Measurements from ENCODE around the gene NME7. TPM values are rescaled to one million over a fixed set of nuclear protein-coding genes. Genes with fewer than 3 reads are reported as not detected.

Gene NME7
- total and polyA plus RNA-seq, 4 donors: 6.2 to 43.7 (median 18.0) TPM

DNA sequence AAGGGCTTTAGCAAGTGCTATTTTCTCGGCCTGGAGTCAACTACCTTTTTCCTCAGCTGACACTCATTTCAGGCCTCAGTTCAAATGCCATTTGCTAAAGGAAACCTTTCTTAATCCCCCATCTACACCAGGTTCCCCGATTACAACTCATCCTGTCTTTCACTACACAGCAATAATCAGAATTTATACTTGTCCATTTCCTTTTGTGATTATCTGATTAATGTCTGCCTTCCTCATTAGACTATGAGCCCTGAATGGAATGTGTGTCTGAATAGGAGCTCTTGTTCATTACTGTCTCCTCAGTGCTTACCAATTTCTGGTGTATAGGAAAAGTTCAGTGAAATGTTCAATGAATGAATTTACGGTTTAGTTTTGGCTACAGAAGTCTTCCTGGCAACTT, 224.3 kb downstream of the NME7 start:
- H3K4me1 ChIP-seq (ENCODE audit: control insufficient read depth in 5 of 5, insufficient read depth in 5 of 5, low read length in 5 of 5): no peaks in the 10 kb centered on the region
- no peak overlapping the region for H3K9ac ChIP-seq (ENCODE audit: insufficient read depth in 1 of 2, low read length in 2 of 2)
- H3K27ac ChIP-seq (ENCODE audit: low read depth in 1 of 2, low read length in 1 of 2): no peak overlapping the region
- 74 to 86% methylated on average over 3 of the region's 3 CpGs for WGBS, 2 donors
- no peak for DNase-seq
- no peaks in the 10 kb centered on the region for H3K27me3 ChIP-seq (ENCODE audit: control insufficient read depth in 3 of 3, insufficient read depth in 3 of 3, low read length in 2 of 3)
- no peaks in the 10 kb centered on the region for H3K9me3 ChIP-seq (ENCODE audit: control insufficient read depth in 4 of 4, insufficient read depth in 3 of 4, low read length in 3 of 4)
- ATAC-seq (ENCODE audit: insufficient read depth, low FRiP score): no peak
- no peak overlapping the region for H3K4me3 ChIP-seq
- H3K36me3 ChIP-seq (ENCODE audit: control insufficient read depth in 4 of 4, insufficient read depth in 4 of 4, low read length in 4 of 4): no peaks in the 10 kb centered on the region
- TF ChIP-seq, protein P1, sequence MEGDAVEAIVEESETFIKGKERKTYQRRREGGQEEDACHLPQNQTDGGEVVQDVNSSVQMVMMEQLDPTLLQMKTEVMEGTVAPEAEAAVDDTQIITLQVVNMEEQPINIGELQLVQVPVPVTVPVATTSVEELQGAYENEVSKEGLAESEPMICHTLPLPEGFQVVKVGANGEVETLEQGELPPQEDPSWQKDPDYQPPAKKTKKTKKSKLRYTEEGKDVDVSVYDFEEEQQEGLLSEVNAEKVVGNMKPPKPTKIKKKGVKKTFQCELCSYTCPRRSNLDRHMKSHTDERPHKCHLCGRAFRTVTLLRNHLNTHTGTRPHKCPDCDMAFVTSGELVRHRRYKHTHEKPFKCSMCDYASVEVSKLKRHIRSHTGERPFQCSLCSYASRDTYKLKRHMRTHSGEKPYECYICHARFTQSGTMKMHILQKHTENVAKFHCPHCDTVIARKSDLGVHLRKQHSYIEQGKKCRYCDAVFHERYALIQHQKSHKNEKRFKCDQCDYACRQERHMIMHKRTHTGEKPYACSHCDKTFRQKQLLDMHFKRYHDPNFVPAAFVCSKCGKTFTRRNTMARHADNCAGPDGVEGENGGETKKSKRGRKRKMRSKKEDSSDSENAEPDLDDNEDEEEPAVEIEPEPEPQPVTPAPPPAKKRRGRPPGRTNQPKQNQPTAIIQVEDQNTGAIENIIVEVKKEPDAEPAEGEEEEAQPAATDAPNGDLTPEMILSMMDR (IDR thresholded peaks at IDR 0.05; ENCODE audit: control extremely low read depth, extremely low read depth): no peak

DNA sequence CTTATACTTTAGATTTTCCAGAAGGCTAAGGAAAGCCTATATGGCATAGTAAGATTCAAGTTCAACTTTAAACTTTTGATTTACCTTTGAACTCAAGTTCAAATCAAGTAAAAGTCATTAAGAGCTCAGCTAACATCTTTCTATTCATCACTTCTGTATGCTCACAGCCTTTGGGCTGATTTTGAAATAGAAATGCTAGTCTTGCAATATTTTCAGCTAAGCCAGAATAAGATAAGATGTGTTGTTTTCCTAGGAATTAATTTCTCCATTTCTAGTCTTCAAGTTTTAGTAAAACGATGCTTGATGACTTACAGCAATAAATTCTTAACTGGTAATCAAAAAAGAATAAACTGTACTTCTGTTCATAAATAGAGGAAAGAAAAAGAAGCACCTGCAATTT, 225.5 kb downstream of the NME7 start:
- Histone ChIP-seq H3K4me3 (no peak overlapping the region), H3K27me3 (ENCODE audit: control insufficient read depth in 3 of 3, insufficient read depth in 3 of 3, low read length in 2 of 3) (no peaks in the 10 kb centered on the region), H3K9me3 (ENCODE audit: control insufficient read depth in 4 of 4, insufficient read depth in 3 of 4, low read length in 3 of 4) (no peaks in the 10 kb centered on the region), H3K27ac (ENCODE audit: low read depth in 1 of 2, low read length in 1 of 2) (no peak overlapping the region), H3K4me1 (ENCODE audit: control insufficient read depth in 5 of 5, insufficient read depth in 5 of 5, low read length in 5 of 5) (no peaks in the 10 kb centered on the region), H3K36me3 (ENCODE audit: control insufficient read depth in 4 of 4, insufficient read depth in 4 of 4, low read length in 4 of 4) (no peaks in the 10 kb centered on the region), H3K9ac (ENCODE audit: insufficient read depth in 1 of 2, low read length in 2 of 2) (no peak overlapping the region)
- 38 to 43% methylated on average over 1 of the region's 1 CpG for WGBS, 2 donors
- TF ChIP-seq, protein P1 (IDR thresholded peaks at IDR 0.05; ENCODE audit: control extremely low read depth, extremely low read depth): no peak
- DNase-seq (no peak), ATAC-seq (ENCODE audit: insufficient read depth, low FRiP score) (no peak)

DNA sequence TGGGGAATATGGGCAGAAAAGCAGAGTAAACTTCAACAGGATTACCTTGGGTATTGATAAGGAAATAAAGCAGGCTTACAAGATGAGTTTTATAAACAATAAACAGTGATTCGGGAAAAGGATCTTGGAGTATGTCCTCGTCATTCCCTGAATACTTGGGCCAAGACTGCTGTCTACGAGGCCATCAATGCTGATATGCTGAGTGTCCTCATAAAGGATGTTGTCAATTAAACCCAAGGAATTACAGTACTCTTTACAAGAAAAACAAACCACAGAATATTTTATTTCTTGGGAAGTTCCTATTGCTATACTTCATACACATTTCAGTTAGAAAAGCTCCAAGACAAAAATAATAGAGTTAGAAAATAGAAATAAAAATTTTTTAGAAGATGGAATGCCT, 226.2 kb downstream of the NME7 start:
- WGBS, 2 donors: 83 to 84% methylated on average over 3 of the region's 3 CpGs
- DNase-seq: no peak
- TF ChIP-seq, protein P1 (IDR thresholded peaks at IDR 0.05; ENCODE audit: control extremely low read depth, extremely low read depth): no peak
- Histone ChIP-seq H3K4me3 (no peak overlapping the region), H3K4me1 (ENCODE audit: control insufficient read depth in 5 of 5, insufficient read depth in 5 of 5, low read length in 5 of 5) (no peaks in the 10 kb centered on the region), H3K36me3 (ENCODE audit: control insufficient read depth in 4 of 4, insufficient read depth in 4 of 4, low read length in 4 of 4) (no peaks in the 10 kb centered on the region), H3K9ac (ENCODE audit: insufficient read depth in 1 of 2, low read length in 2 of 2) (no peak overlapping the region), H3K9me3 (ENCODE audit: control insufficient read depth in 4 of 4, insufficient read depth in 3 of 4, low read length in 3 of 4) (no peaks in the 10 kb centered on the region), H3K27ac (ENCODE audit: low read depth in 1 of 2, low read length in 1 of 2) (no peak overlapping the region), H3K27me3 (ENCODE audit: control insufficient read depth in 3 of 3, insufficient read depth in 3 of 3, low read length in 2 of 3) (no peaks in the 10 kb centered on the region)
- no peak for ATAC-seq (ENCODE audit: insufficient read depth, low FRiP score)

Data from lung (tissue), 12 donors.